Smooth muscle cell (in vitro differentiated cells): ENCODE measurements around the gene CACNA1D. TPM values are rescaled to one million over a fixed set of nuclear protein-coding genes. Genes with fewer than 3 reads are reported as not detected.

Source experiments
- DNase-seq: peaks from one replicate; lab custom pipeline; 2025; ENCODE audit not compliant: unreplicated experiment; lab: John Stamatoyannopoulos, UW
- H2AFZ ChIP-seq: fragments of 200-600 bp; sonication (generic); 2 replicates; pipeline ENCODE4 v1.6.0; 2016; ENCODE audit warnings: antibody characterized with exemption, low read depth, mild to moderate bottlenecking
- H3F3A ChIP-seq: fragments of 200-600 bp; sonication (generic); 2 replicates; pipeline ENCODE4 v1.6.0; 2017; ENCODE audit warnings: antibody characterized with exemption, low read depth
- H3K27ac ChIP-seq: fragments of 200-600 bp; sonication (generic); 2 replicates; pipeline ENCODE4 v1.5.1; 2016; ENCODE audit warnings: low read depth, mild to moderate bottlenecking
- H3K27me3 ChIP-seq: fragments of 200-600 bp; sonication (generic); 2 replicates; pipeline ENCODE4 v1.6.1; 2016; ENCODE audit warnings: low read depth, mild to moderate bottlenecking
- H3K36me3 ChIP-seq: fragments of 200-600 bp; sonication (generic); 2 replicates; pipeline ENCODE4 v1.5.1; 2016; ENCODE audit warnings: low read depth
- H3K4me1 ChIP-seq: fragments of 200-600 bp; sonication (generic); 2 replicates; pipeline ENCODE4 v1.5.1; 2016; ENCODE audit warnings: low read depth
- H3K4me2 ChIP-seq: fragments of 200-600 bp; sonication (generic); 2 replicates; pipeline ENCODE4 v1.6.0; 2016; ENCODE audit warnings: mild to moderate bottlenecking
- H3K4me3 ChIP-seq: fragments of 200-600 bp; sonication (generic); 2 replicates; pipeline ENCODE4 v1.5.1; 2016; ENCODE audit warnings: mild to moderate bottlenecking
- H3K79me2 ChIP-seq: fragments of 200-600 bp; sonication (generic); 2 replicates; pipeline ENCODE4 v1.6.0; 2016; ENCODE audit warnings: low read depth, mild to moderate bottlenecking
- H3K9ac ChIP-seq: fragments of 200-600 bp; sonication (generic); 2 replicates; pipeline ENCODE4 v1.6.0; 2016; ENCODE audit warnings: low read depth
- H3K9me3 ChIP-seq: fragments of 200-600 bp; sonication (generic); replicated peaks from 2 replicates; pipeline ENCODE4 v1.5.1; 2016; ENCODE audit warnings: low read depth
- H4K20me1 ChIP-seq: fragments of 200-600 bp; sonication (generic); 2 replicates; pipeline ENCODE4 v1.6.0; 2016; ENCODE audit warnings: low read depth
- CTCF ChIP-seq: fragments of 200-600 bp; sonication (generic); IDR thresholded peaks from 2 replicates; pipeline ENCODE4 v1.5.1; 2017; ENCODE audit warnings: borderline replicate concordance, mild to moderate bottlenecking, antibody characterized with exemption; ENCODE audit not compliant: insufficient read depth, poor library complexity, severe bottlenecking
- WGBS: methylation state at CpG from one replicate; pipeline ENCODE4 v1.1.7; 2016; ENCODE audit warnings: low lambda C conversion rate; 5-methylcytosine and 5-hydroxymethylcytosine counted together
- polyA plus RNA-seq: library from polyadenylated mRNA; unstranded; fragments of >200 nt; fragmentation: Nextera tagmentation; extraction: Ambion mirVana; gene quantifications from 2 replicates; pipeline ENCODE4 v1.2.1, GENCODE V29; 2016
- total RNA-seq: library from RNA; depleted of rRNA; stranded (reverse); fragments of >200 nt; gene quantifications from 2 replicates; pipeline ENCODE4 v1.2.3, GENCODE V29; 2014

CACNA1D gene
- total and polyA plus RNA-seq, 2 experiments from 2014 or later, result 0.63 to 1.4 TPM

GRCh38 chr3:53778153-53778552 is 283.7 kb downstream of the CACNA1D start:
- no peaks in the 10 kb centered on the region for H3F3A ChIP-seq
- WGBS, result 89% methylated on average over 3 of the region's 3 CpGs
- no peaks in the 10 kb centered on the region for H3K36me3 ChIP-seq

GRCh38 chr3:53780171-53780570 is 285.8 kb downstream of the CACNA1D start:
- H3K79me2 ChIP-seq, result no peaks in the 10 kb centered on the region
- H3F3A ChIP-seq, result no peaks in the 10 kb centered on the region
- H3K4me2 ChIP-seq, result no peak overlapping the region
- H3K9ac ChIP-seq, result no peak overlapping the region
- H4K20me1 ChIP-seq, result no peaks in the 10 kb centered on the region
- no peak overlapping the region for H2AFZ ChIP-seq
- 45% methylated on average over 4 of the region's 4 CpGs for WGBS
- peaks cover 5% of the 10 kb centered on the region for H3K4me1 ChIP-seq
- H3K4me3 ChIP-seq, result no peak overlapping the region
- TF ChIP-seq CTCF, result no peak
- no peaks in the 10 kb centered on the region for H3K9me3 ChIP-seq
- H3K36me3 ChIP-seq, result no peaks in the 10 kb centered on the region
- no peaks in the 10 kb centered on the region for H3K27me3 ChIP-seq
- no peak overlapping the region for H3K27ac ChIP-seq
- DNase-seq, result no peak

More at GRCh38 chr3:53778153-53778552, 283.7 kb downstream of the CACNA1D start:
- DNase-seq, result no peak
- Histone ChIP-seq H3K4me1 (peaks cover 6% of the 10 kb centered on the region), H3K4me3 (no peak overlapping the region), H3K9me3 (no peaks in the 10 kb centered on the region), H3K27me3 (no peaks in the 10 kb centered on the region), H4K20me1 (no peaks in the 10 kb centered on the region), H2AFZ (no peak overlapping the region), H3K27ac (no peak overlapping the region), H3K4me2 (no peak overlapping the region), H3K9ac (no peak overlapping the region), H3K79me2 (no peaks in the 10 kb centered on the region)
- TF ChIP-seq CTCF, result no peak

- DNase-seq, result no peak
- no peak overlapping the region for H3K4me3 ChIP-seq
- H3K4me2 ChIP-seq, result no peak overlapping the region
- H3K27ac ChIP-seq, result no peak overlapping the region
- H3F3A ChIP-seq, result no peaks in the 10 kb centered on the region
- H3K4me1 ChIP-seq, result peaks cover 4% of the 10 kb centered on the region
- H3K79me2 ChIP-seq, result no peaks in the 10 kb centered on the region
- H4K20me1 ChIP-seq, result no peaks in the 10 kb centered on the region
- no peak overlapping the region for H3K9ac ChIP-seq
- TF ChIP-seq CTCF, result no peak
- no peaks in the 10 kb centered on the region for H3K36me3 ChIP-seq
- no peaks in the 10 kb centered on the region for H3K9me3 ChIP-seq
- H2AFZ ChIP-seq, result no peak overlapping the region
- 98% methylated on average over 2 of the region's 2 CpGs for WGBS
- no peaks in the 10 kb centered on the region for H3K27me3 ChIP-seq
Measured at GRCh38 chr3:53780806-53781205, 286.4 kb downstream of the CACNA1D start.

- H3K9ac ChIP-seq, result no peak overlapping the region
- H3K27ac ChIP-seq, result no peak overlapping the region
- H3K79me2 ChIP-seq, result no peaks in the 10 kb centered on the region
- H3K36me3 ChIP-seq, result no peaks in the 10 kb centered on the region
- H3K4me1 ChIP-seq, result peaks cover 5% of the 10 kb centered on the region
- WGBS, result 94% methylated on average over 9 of the region's 9 CpGs
- no peaks in the 10 kb centered on the region for H4K20me1 ChIP-seq
- H3K4me2 ChIP-seq, result no peak overlapping the region
- DNase-seq, result no peak
- TF ChIP-seq CTCF, result no peak
- H2AFZ ChIP-seq, result no peak overlapping the region
- no peak overlapping the region for H3K4me3 ChIP-seq
- peaks cover 3% of the 10 kb centered on the region for H3K27me3 ChIP-seq
- no peaks in the 10 kb centered on the region for H3F3A ChIP-seq
- no peaks in the 10 kb centered on the region for H3K9me3 ChIP-seq
Measured at GRCh38 chr3:53787016-53787415, 292.6 kb downstream of the CACNA1D start.
